GM06990 (cell line): ENCODE measurements around the gene UBASH3A.

Experiments used
- DNase-seq: peaks from one replicate; pipeline ENCODE4 v3.0.0-alpha.2; 2011; ENCODE audit not compliant: insufficient read length; ENCODE audit errors: extremely low read depth
- H3K27me3 ChIP-seq: replicated peaks from 2 replicates; pipeline ENCODE4 v1.6.0; 2011; ENCODE audit warnings: low read length; ENCODE audit not compliant: control insufficient read depth, insufficient read depth
- H3K36me3 ChIP-seq: 2 replicates; pipeline ENCODE4 v1.5.1; 2011; ENCODE audit warnings: low read length; ENCODE audit not compliant: control insufficient read depth, insufficient read depth
- H3K4me3 ChIP-seq: replicated peaks from 2 replicates; pipeline ENCODE4 v1.5.1; 2011; ENCODE audit warnings: low read depth, mild to moderate bottlenecking, control low read depth, low read length
- TF ChIP-seq, protein P1 (sequence below): IDR thresholded peaks from 2 replicates; pipeline ENCODE4 v1.5.1; 2011; ENCODE audit warnings: low read length, control low read depth, mild to moderate bottlenecking, inconsistent platforms; ENCODE audit not compliant: insufficient read depth, poor library complexity, severe bottlenecking

UBASH3A gene

DNA sequence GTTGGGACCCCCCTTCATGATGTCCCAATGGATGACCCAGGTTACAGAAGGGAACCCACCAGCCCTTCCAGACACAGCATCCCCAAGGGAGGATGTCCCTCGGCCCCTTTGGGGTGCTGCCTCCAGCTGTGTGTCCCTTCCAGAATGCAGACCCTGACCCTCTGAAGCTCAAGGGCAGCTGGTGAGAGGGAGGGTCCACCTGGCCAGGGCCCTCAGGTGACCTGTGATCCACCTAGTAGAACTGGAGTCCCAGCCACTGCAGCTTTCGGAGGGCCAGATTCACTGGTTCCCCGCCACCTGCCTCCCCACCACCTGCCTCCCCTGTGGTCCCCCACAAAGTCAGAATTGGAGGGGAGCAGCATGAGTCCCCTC lies 27.8 kb upstream of the UBASH3A start:
- no peaks in the 10 kb centered on the region for H3K27me3 ChIP-seq
- no peak overlapping the region for H3K4me3 ChIP-seq
- TF ChIP-seq, protein P1, sequence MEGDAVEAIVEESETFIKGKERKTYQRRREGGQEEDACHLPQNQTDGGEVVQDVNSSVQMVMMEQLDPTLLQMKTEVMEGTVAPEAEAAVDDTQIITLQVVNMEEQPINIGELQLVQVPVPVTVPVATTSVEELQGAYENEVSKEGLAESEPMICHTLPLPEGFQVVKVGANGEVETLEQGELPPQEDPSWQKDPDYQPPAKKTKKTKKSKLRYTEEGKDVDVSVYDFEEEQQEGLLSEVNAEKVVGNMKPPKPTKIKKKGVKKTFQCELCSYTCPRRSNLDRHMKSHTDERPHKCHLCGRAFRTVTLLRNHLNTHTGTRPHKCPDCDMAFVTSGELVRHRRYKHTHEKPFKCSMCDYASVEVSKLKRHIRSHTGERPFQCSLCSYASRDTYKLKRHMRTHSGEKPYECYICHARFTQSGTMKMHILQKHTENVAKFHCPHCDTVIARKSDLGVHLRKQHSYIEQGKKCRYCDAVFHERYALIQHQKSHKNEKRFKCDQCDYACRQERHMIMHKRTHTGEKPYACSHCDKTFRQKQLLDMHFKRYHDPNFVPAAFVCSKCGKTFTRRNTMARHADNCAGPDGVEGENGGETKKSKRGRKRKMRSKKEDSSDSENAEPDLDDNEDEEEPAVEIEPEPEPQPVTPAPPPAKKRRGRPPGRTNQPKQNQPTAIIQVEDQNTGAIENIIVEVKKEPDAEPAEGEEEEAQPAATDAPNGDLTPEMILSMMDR, result no peak
- H3K36me3 ChIP-seq, result no peaks in the 10 kb centered on the region
- DNase-seq, result no peak

DNA sequence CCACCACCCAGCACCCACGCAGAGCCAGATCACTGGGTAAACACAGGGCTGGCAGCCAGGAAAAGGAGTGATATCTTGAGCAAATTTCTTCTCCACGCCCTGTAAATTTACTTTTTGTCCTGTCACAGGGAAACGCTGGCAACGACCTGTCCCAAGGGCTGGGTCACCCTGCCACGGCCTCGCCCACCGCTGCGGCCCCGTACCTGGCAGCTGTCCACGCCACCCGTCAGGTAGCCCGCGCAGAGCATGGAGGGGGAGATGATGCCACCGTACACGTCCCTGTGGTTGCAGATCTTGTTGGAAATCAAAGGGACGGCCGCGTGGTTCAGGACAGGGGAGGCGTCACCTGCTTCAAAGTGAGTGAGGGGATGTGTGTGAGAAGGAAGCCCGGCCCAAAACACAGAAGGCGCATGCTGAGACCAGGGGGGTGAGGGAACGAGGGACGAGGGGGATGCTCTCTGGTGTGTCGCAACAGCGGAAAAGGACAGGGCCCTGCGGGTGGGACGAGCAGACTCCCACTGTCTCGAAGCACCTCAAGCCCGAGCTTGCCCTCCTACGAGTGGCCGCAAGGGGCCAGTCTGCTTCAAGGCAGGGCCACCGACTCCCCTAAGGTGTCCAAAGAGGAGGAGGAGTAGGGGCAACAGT lies 27.2 kb upstream of the UBASH3A start:
- no peak overlapping the region for H3K4me3 ChIP-seq
- TF ChIP-seq, protein P1, result no peak
- DNase-seq, result no peak
- no peaks in the 10 kb centered on the region for H3K36me3 ChIP-seq
- H3K27me3 ChIP-seq, result no peaks in the 10 kb centered on the region

DNA sequence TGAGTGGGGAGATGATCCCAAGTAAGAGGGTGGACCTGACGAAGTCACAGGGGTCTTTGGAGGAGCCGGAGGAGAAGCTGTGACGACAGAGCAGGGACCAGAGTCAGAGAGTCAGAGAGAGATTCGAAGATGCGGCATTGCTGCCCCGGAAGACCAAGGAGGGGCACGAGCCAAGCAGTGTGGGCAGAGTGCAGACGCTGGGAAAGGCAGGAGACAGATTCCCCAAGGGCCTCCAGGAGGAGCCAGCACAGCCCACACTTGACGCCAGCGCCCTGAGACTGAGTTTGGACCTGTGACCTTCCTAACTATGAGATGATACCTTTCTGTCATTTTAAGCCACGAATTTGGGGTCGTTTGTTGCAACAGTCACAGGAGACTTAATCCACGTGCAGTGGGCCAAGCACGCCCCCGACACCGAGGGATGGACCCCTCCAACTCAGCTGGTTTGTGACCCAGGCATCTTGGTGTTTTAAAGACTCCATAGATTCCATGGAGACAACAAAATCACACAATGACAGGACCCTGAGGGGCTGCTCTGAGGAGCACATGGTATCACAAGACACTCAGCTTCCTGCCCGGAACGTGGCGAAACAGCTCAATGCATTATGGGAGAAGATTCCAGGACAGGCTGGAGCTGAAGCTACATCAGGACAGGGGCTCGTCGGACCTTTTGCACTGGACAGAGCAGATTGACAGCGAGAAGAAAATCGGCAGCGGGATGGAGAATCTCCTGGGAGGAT lies 26.3 kb upstream of the UBASH3A start:
- Histone ChIP-seq H3K36me3 (no peaks in the 10 kb centered on the region), H3K27me3 (no peaks in the 10 kb centered on the region), H3K4me3 (no peak overlapping the region)
- TF ChIP-seq, protein P1, result no peak
- DNase-seq, result no peak

- H3K36me3 ChIP-seq, result no peaks in the 10 kb centered on the region
- TF ChIP-seq, protein P1, result no peak
- H3K27me3 ChIP-seq, result no peaks in the 10 kb centered on the region
- H3K4me3 ChIP-seq, result no peak overlapping the region
- DNase-seq, result no peak
These were observed 25.8 kb upstream of the UBASH3A start for GRCh38 chr21:42377951-42378340.

DNA sequence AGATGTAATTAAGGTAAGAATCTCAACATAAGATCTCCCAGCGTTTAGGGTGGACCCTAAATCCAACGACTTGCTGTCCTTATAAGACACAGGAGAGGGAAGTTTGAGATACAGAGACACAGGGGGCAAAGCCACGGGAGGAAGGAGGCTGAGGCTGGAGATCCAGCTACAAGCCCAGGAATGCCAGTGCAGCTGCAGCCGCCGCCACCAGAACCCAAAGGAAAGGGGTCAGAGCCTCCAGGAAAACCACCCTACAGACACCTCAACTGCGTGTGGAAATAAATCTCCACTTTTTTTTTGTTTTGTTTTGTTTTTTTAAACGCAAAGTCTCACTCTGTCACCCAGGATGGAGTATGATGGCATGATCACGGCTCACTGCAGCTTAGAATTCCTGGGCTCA lies 25.3 kb upstream of the UBASH3A start:
- no peaks in the 10 kb centered on the region for H3K36me3 ChIP-seq
- DNase-seq, result no peak
- no peak overlapping the region for H3K4me3 ChIP-seq
- TF ChIP-seq, protein P1, result no peak
- H3K27me3 ChIP-seq, result no peaks in the 10 kb centered on the region
